Nephron (organoid): ENCODE data around the gene NUP85.
"Not testable (repeated sequence)": the region's sequence is repeated elsewhere in the genome, so short reads cannot be mapped to it uniquely, and the experiment has no call there.

Experiments used
- H3K27ac Mint-ChIP-seq, 3 experiments: 2 replicates each; pipeline ENCODE4 v1.8.0; 2020; ENCODE audit warnings: mixed read lengths in 3 of 3, mild to moderate bottlenecking in 2 of 3, moderate library complexity in 1 of 3
- H3K27me3 Mint-ChIP-seq: 2 replicates; pipeline ENCODE4 v1.8.0; 2021; ENCODE audit warnings: low read depth, mild to moderate bottlenecking, moderate library complexity, mixed read lengths
- H3K36me3 Mint-ChIP-seq: 2 replicates; pipeline ENCODE4 v1.8.0; 2020; ENCODE audit warnings: low read depth, mixed read lengths
- H3K4me1 Mint-ChIP-seq: 2 replicates; pipeline ENCODE4 v1.8.0; 2020; ENCODE audit warnings: mixed read lengths
- H3K4me3 Mint-ChIP-seq, 3 experiments: 2 replicates each; pipeline ENCODE4 v1.8.0; 2020; ENCODE audit warnings: mild to moderate bottlenecking in 3 of 3, mixed read lengths in 3 of 3, moderate library complexity in 2 of 3
- H3K9me3 Mint-ChIP-seq: 2 replicates; pipeline ENCODE4 v1.8.0; 2020; ENCODE audit warnings: mixed read lengths
- CTCF ChIP-seq, 3 experiments: fragments of 200-600 bp; sonication (generic); IDR thresholded peaks; one replicate each; pipeline ENCODE4 v1.5.0; 2021; ENCODE audit warnings: antibody characterized with exemption in 3 of 3; ENCODE audit not compliant: unreplicated experiment in 3 of 3

The NUP85 gene

GRCh38 chr17:75272848-75273184 is 67.3 kb downstream of the NUP85 start:
- peaks cover 23% of the 10 kb centered on the region for H3K4me1 Mint-ChIP-seq
- TF ChIP-seq CTCF (IDR thresholded peaks at IDR 0.05; ENCODE audit: unreplicated experiment in 3 of 3), result no peak
- no peaks in the 10 kb centered on the region for H3K9me3 Mint-ChIP-seq
- peak overlapping the region; percentile 72 to 79 (median 79) for H3K4me3 Mint-ChIP-seq
- peak overlapping the region in 1 of 3 experiments; percentile 30 for H3K27ac Mint-ChIP-seq
- H3K27me3 Mint-ChIP-seq, result peaks cover 6% of the 10 kb centered on the region
- H3K36me3 Mint-ChIP-seq, result no peaks in the 10 kb centered on the region

GRCh38 chr17:75273977-75274708 is 68.7 kb downstream of the NUP85 start:
- Mint-ChIP-seq H3K36me3 (no peaks in the 10 kb centered on the region), H3K27ac (no peak overlapping the region), H3K4me1 (peaks cover 19% of the 10 kb centered on the region), H3K27me3 (peaks cover 2% of the 10 kb centered on the region), H3K4me3 (peak overlapping the region; percentile 49 to 75 (median 56)), H3K9me3 (no peaks in the 10 kb centered on the region)
- no peak for TF ChIP-seq CTCF (IDR thresholded peaks at IDR 0.05; ENCODE audit: unreplicated experiment in 3 of 3)

DNA sequence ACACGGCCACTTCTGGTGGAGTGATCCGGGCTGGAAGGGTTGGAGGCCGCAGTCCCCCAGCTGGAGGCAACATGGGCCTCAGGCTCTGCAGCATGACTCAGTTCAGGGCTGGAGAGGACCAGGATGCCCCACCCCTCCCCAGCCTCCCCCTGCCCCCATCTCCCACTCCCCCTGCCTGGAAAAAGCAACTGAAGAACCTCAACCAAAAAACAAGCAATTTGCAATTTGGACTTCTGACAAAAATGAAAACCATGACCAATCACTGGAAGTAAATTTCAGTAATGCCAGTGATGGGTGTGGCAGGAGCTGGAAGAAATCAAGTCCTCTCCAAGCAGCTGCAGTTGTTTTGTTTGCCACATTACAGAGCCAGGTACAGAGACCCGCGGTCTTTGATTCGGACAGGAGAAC is 72.2 kb downstream of the NUP85 start:
- no peak for TF ChIP-seq CTCF (IDR thresholded peaks at IDR 0.05; ENCODE audit: unreplicated experiment in 3 of 3)

GRCh38 chr17:75280189-75280588 is 74.7 kb downstream of the NUP85 start:
- H3K36me3 Mint-ChIP-seq, H3K27me3 Mint-ChIP-seq, H3K27ac Mint-ChIP-seq, H3K4me3 Mint-ChIP-seq, H3K9me3 Mint-ChIP-seq, H3K4me1 Mint-ChIP-seq: not testable (repeated sequence)

More for the DNA sequence above, 72.2 kb downstream of the NUP85 start:
- H3K9me3 Mint-ChIP-seq, result no peaks in the 10 kb centered on the region
- peaks cover 6% of the 10 kb centered on the region for H3K4me1 Mint-ChIP-seq
- H3K27me3 Mint-ChIP-seq, result no peaks in the 10 kb centered on the region
- H3K27ac Mint-ChIP-seq, result no peak overlapping the region
- peaks cover 3% of the 10 kb centered on the region for H3K36me3 Mint-ChIP-seq
- H3K4me3 Mint-ChIP-seq, result no peak overlapping the region

DNA sequence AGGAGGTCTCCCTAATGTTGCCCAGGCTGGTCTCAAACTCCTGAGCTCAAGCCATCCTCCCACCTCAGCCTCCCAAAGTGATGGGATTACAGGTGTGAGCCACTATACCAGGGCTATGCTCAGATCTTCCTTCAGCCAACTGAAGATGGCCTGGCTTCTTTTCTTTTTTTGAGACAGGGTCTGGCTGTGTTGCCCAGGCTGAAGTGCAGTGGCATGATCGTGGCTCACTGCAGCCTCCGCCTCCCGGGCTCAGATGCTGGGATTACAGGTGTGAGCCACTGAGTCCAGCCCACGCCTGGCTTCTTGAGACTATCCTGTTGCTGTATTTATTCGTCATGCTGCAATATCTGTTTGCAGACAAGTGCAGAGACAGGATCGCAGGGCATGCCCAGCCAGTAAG is 79.6 kb downstream of the NUP85 start:
- peaks cover 9% of the 10 kb centered on the region for H3K27me3 Mint-ChIP-seq
- H3K4me3 Mint-ChIP-seq, result no peak overlapping the region
- H3K36me3 Mint-ChIP-seq, result peaks cover 3% of the 10 kb centered on the region
- no peak overlapping the region for H3K27ac Mint-ChIP-seq
- TF ChIP-seq CTCF (IDR thresholded peaks at IDR 0.05; ENCODE audit: unreplicated experiment in 3 of 3), result no peak
- no peaks in the 10 kb centered on the region for H3K9me3 Mint-ChIP-seq
- H3K4me1 Mint-ChIP-seq, result peaks cover 9% of the 10 kb centered on the region
